Measurements from ENCODE around the gene IFNLR1. TPM values are rescaled to one million over a fixed set of nuclear protein-coding genes. Genes with fewer than 3 reads are reported as not detected.

The IFNLR1 gene
- polyA plus RNA-seq, 3 donors = 3.9 to 4.3 (median 4.1) TPM

GRCh38 chr1:24127134-24127800 is 59.8 kb downstream of the IFNLR1 start:
- no peak for DNase-seq (ENCODE audit: low read depth in 3 of 3, low spot score in 2 of 3)

GRCh38 chr1:24126672-24127023 is 60.4 kb downstream of the IFNLR1 start:
- DNase-seq (ENCODE audit: low read depth in 3 of 3, low spot score in 2 of 3) = no peak

- no peak for DNase-seq (ENCODE audit: low read depth in 3 of 3, low spot score in 2 of 3)
These were observed 60.9 kb downstream of the IFNLR1 start for GRCh38 chr1:24126018-24126671.

- DNase-seq (ENCODE audit: low read depth in 3 of 3, low spot score in 2 of 3) = no peak
These were observed 61.6 kb downstream of the IFNLR1 start for GRCh38 chr1:24125456-24125855.

- DNase-seq (ENCODE audit: low read depth in 3 of 3, low spot score in 2 of 3) = no peak
These were observed 62.1 kb downstream of the IFNLR1 start for GRCh38 chr1:24124980-24125379.

- no peak for DNase-seq (ENCODE audit: low read depth in 3 of 3, low spot score in 2 of 3)
These were observed 63.5 kb downstream of the IFNLR1 start for GRCh38 chr1:24123611-24124010.

GRCh38 chr1:24122776-24123175 is 64.3 kb downstream of the IFNLR1 start:
- DNase-seq (ENCODE audit: low read depth in 3 of 3, low spot score in 2 of 3) = no peak

GRCh38 chr1:24121406-24121805 is 65.7 kb downstream of the IFNLR1 start:
- no peak for DNase-seq (ENCODE audit: low read depth in 3 of 3, low spot score in 2 of 3)

- DNase-seq (ENCODE audit: low read depth in 3 of 3, low spot score in 2 of 3) = no peak
These were observed 66.1 kb downstream of the IFNLR1 start for GRCh38 chr1:24120965-24121364.

GRCh38 chr1:24119859-24120756 is 67.0 kb downstream of the IFNLR1 start:
- no peak for DNase-seq (ENCODE audit: low read depth in 3 of 3, low spot score in 2 of 3)

- no peak for DNase-seq (ENCODE audit: low read depth in 3 of 3, low spot score in 2 of 3)
These were observed 67.6 kb downstream of the IFNLR1 start for GRCh38 chr1:24119489-24119858.

- DNase-seq (ENCODE audit: low read depth in 3 of 3, low spot score in 2 of 3) = no peak
These were observed 68.5 kb downstream of the IFNLR1 start for GRCh38 chr1:24118410-24119242.

GRCh38 chr1:24117722-24118409 is 69.2 kb downstream of the IFNLR1 start:
- no peak for DNase-seq (ENCODE audit: low read depth in 3 of 3, low spot score in 2 of 3)

GRCh38 chr1:24117132-24117531 is 70.0 kb downstream of the IFNLR1 start:
- no peak for DNase-seq (ENCODE audit: low read depth in 3 of 3, low spot score in 2 of 3)

GRCh38 chr1:24114753-24115152 is 72.3 kb downstream of the IFNLR1 start:
- no peak for DNase-seq (ENCODE audit: low read depth in 3 of 3, low spot score in 2 of 3)

- no peak for DNase-seq (ENCODE audit: low read depth in 3 of 3, low spot score in 2 of 3)
These were observed 73.5 kb downstream of the IFNLR1 start for GRCh38 chr1:24113641-24114033.

GRCh38 chr1:24111996-24112779 is 74.9 kb downstream of the IFNLR1 start, which contains the start of gene MYOM3:
Gene MYOM3, minus strand, starts transcription at chr1:24112135. Its CDS starts 3,499 bp downstream, at chr1:24108636.
- no peak for DNase-seq (ENCODE audit: low read depth in 3 of 3, low spot score in 2 of 3)

GRCh38 chr1:24111262-24111995 is 75.7 kb downstream of the IFNLR1 start:
- DNase-seq (ENCODE audit: low read depth in 3 of 3, low spot score in 2 of 3) = no peak

All from right renal cortex interstitium (tissue), 3 donors.